KMS-11 (cell line): Measurements from ENCODE around the gene SLC9A9.

ENCODE experiments used
- H2AFZ ChIP-seq: fragments of 200-600 bp; sonication (generic); 2 replicates; pipeline ENCODE4 v1.6.1; 2016; ENCODE audit warnings: antibody characterized with exemption, mixed run types, low read depth
- H3K27ac ChIP-seq: fragments of 200-600 bp; sonication (generic); 2 replicates; pipeline ENCODE4 v1.6.1; 2016; ENCODE audit warnings: mild to moderate bottlenecking, mixed run types
- H3K27me3 ChIP-seq: fragments of 200-600 bp; sonication (generic); 2 replicates; pipeline ENCODE4 v1.6.1; 2017; ENCODE audit warnings: mild to moderate bottlenecking, low read depth, mixed run types, moderate library complexity; ENCODE audit not compliant: insufficient read depth
- H3K36me3 ChIP-seq: fragments of 200-600 bp; sonication (generic); 2 replicates; pipeline ENCODE4 v1.6.1; 2017; ENCODE audit warnings: mild to moderate bottlenecking, mixed run types; ENCODE audit not compliant: insufficient read depth
- H3K4me1 ChIP-seq: fragments of 200-600 bp; sonication (generic); 2 replicates; pipeline ENCODE4 v1.6.1; 2016; ENCODE audit warnings: mild to moderate bottlenecking, low read depth, mixed run types; ENCODE audit not compliant: poor library complexity, severe bottlenecking
- H3K4me2 ChIP-seq: fragments of 200-600 bp; sonication (generic); 2 replicates; pipeline ENCODE4 v1.7.0; 2016; ENCODE audit warnings: mild to moderate bottlenecking, mixed run types
- H3K4me3 ChIP-seq: fragments of 200-600 bp; sonication (generic); IDR thresholded peaks from 2 replicates; pipeline ENCODE4 v1.6.1; 2017; ENCODE audit warnings: low read depth, low read length, mixed read lengths; ENCODE audit not compliant: insufficient read depth
- H3K79me2 ChIP-seq: fragments of 200-600 bp; sonication (generic); 2 replicates; pipeline ENCODE4 v1.6.1; 2016; ENCODE audit warnings: low read depth, mixed run types; ENCODE audit not compliant: insufficient read depth
- H3K9ac ChIP-seq: fragments of 200-600 bp; sonication (generic); 2 replicates; pipeline ENCODE4 v1.6.1; 2016; ENCODE audit warnings: mild to moderate bottlenecking, mixed run types
- H4K20me1 ChIP-seq: fragments of 200-600 bp; sonication (generic); 2 replicates; pipeline ENCODE4 v1.6.1; 2016; ENCODE audit warnings: mild to moderate bottlenecking, mixed run types; ENCODE audit not compliant: insufficient read depth
- TF ChIP-seq, protein P1 (sequence below): fragments of 200-600 bp; sonication (generic); conservative IDR thresholded peaks from 2 replicates; pipeline ENCODE4 v1.6.1; 2017; ENCODE audit warnings: low read depth, mild to moderate bottlenecking, antibody characterized with exemption, low read length, moderate library complexity, mixed read lengths

The SLC9A9 gene

DNA sequence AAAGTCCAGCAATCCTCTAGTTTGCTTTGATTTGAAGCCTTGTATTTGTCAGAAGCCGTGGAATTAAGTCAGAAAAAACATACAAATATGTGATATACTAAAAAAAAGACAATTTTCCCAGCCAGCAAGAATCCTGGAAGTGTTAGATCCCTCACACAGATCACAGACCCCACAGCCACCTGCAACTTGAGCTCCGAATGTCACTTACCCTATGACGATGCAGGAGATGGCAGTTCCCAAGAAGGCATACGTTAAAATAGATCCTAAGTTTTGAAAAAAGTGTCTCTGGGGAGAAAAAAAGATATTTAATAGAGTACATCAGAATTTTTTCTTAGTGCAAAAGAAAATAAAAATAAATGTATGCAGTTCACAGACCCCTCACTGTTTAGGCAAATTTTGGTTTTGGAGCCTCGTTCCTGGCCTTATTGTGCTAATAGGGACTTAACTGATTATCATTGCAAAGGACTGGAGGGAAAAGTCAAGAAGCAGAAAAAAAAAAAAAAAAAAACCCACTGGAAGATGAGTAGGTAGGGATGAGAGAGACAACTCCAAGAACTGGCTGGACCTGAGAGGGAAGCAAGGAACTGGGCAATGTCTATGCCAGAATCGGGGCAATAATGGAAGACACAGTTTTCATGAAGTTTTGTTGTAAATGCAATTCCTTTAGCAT lies 53.3 kb downstream of the SLC9A9 start:
- H3K9ac ChIP-seq = no peak overlapping the region
- no peak overlapping the region for H2AFZ ChIP-seq
- H4K20me1 ChIP-seq = no peaks in the 10 kb centered on the region
- H3K27ac ChIP-seq = no peak overlapping the region
- TF ChIP-seq, protein P1, sequence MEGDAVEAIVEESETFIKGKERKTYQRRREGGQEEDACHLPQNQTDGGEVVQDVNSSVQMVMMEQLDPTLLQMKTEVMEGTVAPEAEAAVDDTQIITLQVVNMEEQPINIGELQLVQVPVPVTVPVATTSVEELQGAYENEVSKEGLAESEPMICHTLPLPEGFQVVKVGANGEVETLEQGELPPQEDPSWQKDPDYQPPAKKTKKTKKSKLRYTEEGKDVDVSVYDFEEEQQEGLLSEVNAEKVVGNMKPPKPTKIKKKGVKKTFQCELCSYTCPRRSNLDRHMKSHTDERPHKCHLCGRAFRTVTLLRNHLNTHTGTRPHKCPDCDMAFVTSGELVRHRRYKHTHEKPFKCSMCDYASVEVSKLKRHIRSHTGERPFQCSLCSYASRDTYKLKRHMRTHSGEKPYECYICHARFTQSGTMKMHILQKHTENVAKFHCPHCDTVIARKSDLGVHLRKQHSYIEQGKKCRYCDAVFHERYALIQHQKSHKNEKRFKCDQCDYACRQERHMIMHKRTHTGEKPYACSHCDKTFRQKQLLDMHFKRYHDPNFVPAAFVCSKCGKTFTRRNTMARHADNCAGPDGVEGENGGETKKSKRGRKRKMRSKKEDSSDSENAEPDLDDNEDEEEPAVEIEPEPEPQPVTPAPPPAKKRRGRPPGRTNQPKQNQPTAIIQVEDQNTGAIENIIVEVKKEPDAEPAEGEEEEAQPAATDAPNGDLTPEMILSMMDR = no peak
- no peaks in the 10 kb centered on the region for H3K36me3 ChIP-seq
- H3K27me3 ChIP-seq = no peaks in the 10 kb centered on the region
- no peaks in the 10 kb centered on the region for H3K79me2 ChIP-seq
- H3K4me3 ChIP-seq = no peak overlapping the region
- peaks cover 10% of the 10 kb centered on the region for H3K4me1 ChIP-seq
- no peak overlapping the region for H3K4me2 ChIP-seq

GRCh38 chr3:143793971-143794370 lies 54.3 kb downstream of the SLC9A9 start:
- Histone ChIP-seq H3K4me1 (peaks cover 10% of the 10 kb centered on the region), H4K20me1 (no peaks in the 10 kb centered on the region), H3K27ac (no peak overlapping the region), H3K4me2 (no peak overlapping the region), H3K4me3 (no peak overlapping the region), H3K27me3 (no peaks in the 10 kb centered on the region), H2AFZ (no peak overlapping the region), H3K9ac (no peak overlapping the region), H3K36me3 (no peaks in the 10 kb centered on the region), H3K79me2 (no peaks in the 10 kb centered on the region)
- TF ChIP-seq, protein P1 = no peak

GRCh38 chr3:143791386-143791785 lies 56.9 kb downstream of the SLC9A9 start:
- Histone ChIP-seq H3K4me2 (no peak overlapping the region), H3K36me3 (no peaks in the 10 kb centered on the region), H3K27me3 (no peaks in the 10 kb centered on the region), H2AFZ (no peak overlapping the region), H4K20me1 (no peaks in the 10 kb centered on the region), H3K27ac (no peak overlapping the region), H3K79me2 (no peaks in the 10 kb centered on the region), H3K4me1 (peaks cover 8% of the 10 kb centered on the region), H3K9ac (no peak overlapping the region), H3K4me3 (no peak overlapping the region)
- TF ChIP-seq, protein P1 = no peak

DNA sequence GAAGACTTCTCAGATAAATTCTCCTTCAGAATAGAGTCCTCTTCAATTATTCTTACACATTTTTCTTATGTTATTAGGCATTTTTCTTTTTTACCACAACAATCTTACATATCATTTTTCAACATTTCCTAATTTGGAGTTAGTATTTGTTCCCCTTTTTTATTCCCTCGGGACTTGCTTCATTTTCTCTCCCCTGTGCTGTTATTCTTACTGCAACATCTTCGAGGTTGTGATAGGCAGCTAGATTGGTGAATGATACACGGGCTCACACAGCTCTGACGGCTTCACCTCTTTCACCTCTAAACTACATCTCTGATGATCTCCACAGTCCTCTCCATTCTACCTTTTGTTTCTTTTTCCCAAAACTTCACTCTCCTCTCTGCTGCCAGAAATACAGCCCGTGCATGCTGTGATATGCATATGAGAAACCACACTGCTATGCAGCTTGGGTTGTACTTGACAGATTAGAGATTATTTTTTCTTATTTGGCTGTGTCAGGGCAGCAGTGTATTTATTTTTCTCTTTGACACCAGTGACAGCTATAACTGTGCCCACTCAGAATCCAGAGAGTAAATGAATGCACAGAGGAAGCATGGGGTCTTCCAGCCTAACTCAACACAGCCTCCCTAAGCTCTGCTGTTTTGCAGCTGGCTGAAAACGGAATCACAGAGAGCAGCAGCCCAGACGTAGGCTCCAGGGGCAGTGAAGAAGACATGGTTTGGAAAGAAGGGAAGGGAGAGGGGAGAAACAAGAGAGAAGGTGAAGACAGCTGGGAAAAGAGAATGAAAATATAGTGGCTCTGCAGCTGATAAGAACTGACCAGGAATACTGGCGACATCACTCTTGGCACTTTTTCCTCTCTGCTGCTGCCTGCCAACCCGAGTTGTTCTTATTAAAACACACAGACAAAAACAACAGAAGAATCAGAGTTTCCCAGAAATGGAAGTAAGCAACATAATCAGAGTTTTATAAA lies 61.8 kb downstream of the SLC9A9 start:
- no peaks in the 10 kb centered on the region for H3K79me2 ChIP-seq
- H3K27me3 ChIP-seq = no peaks in the 10 kb centered on the region
- TF ChIP-seq, protein P1 = no peak
- no peak overlapping the region for H2AFZ ChIP-seq
- no peak overlapping the region for H3K27ac ChIP-seq
- no peaks in the 10 kb centered on the region for H3K36me3 ChIP-seq
- H3K9ac ChIP-seq = no peak overlapping the region
- no peak overlapping the region for H3K4me2 ChIP-seq
- H3K4me3 ChIP-seq = no peak overlapping the region
- H3K4me1 ChIP-seq = peaks cover 10% of the 10 kb centered on the region
- H4K20me1 ChIP-seq = no peaks in the 10 kb centered on the region
